GM12865 (cell line): ENCODE data around the gene EHMT1.
"Not testable (repeated sequence)": the region's sequence is repeated elsewhere in the genome, so short reads cannot be mapped to it uniquely, and the experiment has no call there.

ENCODE experiments used
- DNase-seq: peaks from one replicate; pipeline ENCODE4 v3.0.0; 2010; ENCODE audit warnings: low read depth
- H3K4me3 ChIP-seq: 2 replicates; pipeline ENCODE4 v1.5.1; 2011; ENCODE audit warnings: mild to moderate bottlenecking, low read depth, low read length, control low read depth
- CTCF ChIP-seq: IDR thresholded peaks from 2 replicates; pipeline ENCODE4 v1.5.1; 2011; ENCODE audit warnings: low read length, control low read depth, low read depth, inconsistent platforms; ENCODE audit not compliant: insufficient read depth; ENCODE audit errors: missing control alignments

The EHMT1 gene

GRCh38 chr9:137873408-137873807 lies 254.6 kb downstream of the EHMT1 start:
- no peak for DNase-seq
- H3K4me3 ChIP-seq = no peak overlapping the region
- TF ChIP-seq CTCF = no peak

- DNase-seq = no peak
- TF ChIP-seq CTCF = no peak
- H3K4me3 ChIP-seq = no peak overlapping the region
These were observed 255.1 kb downstream of the EHMT1 start for GRCh38 chr9:137873858-137874362.

DNA sequence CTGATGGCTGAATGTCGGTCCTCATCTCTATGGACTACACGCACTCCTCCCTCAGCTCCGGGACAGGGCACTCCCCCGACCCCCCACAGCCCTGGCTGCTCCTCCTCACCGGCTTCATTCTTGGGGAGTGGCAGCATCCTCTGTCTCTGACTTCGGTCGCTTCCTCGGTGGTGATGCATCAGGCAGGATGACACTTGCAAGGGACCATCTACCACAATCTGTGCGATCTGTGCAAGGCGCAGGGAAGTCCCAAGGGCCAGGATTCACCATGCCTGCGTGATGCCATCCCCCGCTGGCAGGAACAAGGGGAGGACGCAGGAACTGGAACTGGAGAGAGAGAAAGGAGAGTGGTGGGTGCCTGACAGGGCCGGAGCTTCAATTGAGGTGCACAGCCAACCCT lies 256.5 kb downstream of the EHMT1 start:
- no peak for TF ChIP-seq CTCF
- DNase-seq = no peak
- H3K4me3 ChIP-seq = no peak overlapping the region

- no peak for TF ChIP-seq CTCF
- DNase-seq = no peak
- no peak overlapping the region for H3K4me3 ChIP-seq
These were observed 257.0 kb downstream of the EHMT1 start for GRCh38 chr9:137875846-137876245.

DNA sequence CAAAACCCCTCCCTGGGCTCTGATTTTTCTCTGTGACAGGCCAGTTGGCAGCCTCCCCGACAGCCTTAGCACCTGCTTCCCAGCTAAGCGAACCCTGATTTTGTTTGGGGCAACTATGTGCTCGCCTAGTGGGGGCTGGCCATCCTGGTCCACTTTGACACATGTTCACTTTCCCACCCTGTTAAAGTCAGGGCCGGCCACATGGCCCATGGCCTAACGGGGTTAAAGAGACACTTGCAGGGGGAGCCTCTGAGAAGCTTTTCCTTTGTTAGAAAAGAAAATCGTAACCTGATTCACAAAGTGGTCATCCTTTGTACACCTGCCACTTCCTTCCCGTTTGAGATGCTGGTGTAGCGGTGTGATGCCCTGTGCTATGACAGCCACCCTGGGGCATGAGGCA lies 257.5 kb downstream of the EHMT1 start:
- no peak overlapping the region for H3K4me3 ChIP-seq
- no peak for DNase-seq
- no peak for TF ChIP-seq CTCF

- TF ChIP-seq CTCF = no peak
- no peak for DNase-seq
- no peak overlapping the region for H3K4me3 ChIP-seq
These were observed 258.1 kb downstream of the EHMT1 start for GRCh38 chr9:137876781-137877386.

GRCh38 chr9:137877506-137878122 lies 258.8 kb downstream of the EHMT1 start, which contains the start of gene CACNA1B:
Gene CACNA1B (plus strand): TSS chr9:137877782. CDS start chr9:137877934, 152 bp downstream.
- DNase-seq = not testable (repeated sequence)

More at GRCh38 chr9:137877506-137878122, 258.8 kb downstream of the EHMT1 start, which contains the start of gene CACNA1B:
- not testable (repeated sequence) for H3K4me3 ChIP-seq
